ENCODE results near the gene SFN. TPM values are rescaled to one million over a fixed set of nuclear protein-coding genes. Genes with fewer than 3 reads are reported as not detected.
A peak's percentile ranks its signal among the peaks of the same experiment; 100 is the strongest.

Gene SFN
- total and polyA plus RNA-seq, 5 donors from 2014 or later = 1.3 TPM; not detected in 4

DNA sequence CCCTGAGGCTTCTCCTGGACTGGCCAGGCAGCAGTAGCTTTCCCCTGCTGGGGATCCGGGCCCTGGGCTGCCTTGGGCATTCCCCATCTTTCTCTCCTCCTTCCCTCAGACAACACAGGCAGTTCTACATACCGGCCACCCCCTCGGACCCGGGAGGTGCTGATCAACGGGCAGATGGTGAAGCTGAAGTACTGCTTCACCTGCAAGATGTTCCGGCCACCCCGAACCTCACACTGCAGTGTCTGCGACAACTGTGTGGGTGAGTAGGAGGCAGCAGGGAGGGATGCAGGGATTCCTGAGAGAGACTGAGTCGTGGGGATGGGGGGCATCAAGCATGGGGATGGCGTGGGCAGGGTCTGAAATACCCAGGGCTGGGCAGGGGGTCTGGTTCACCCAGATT lies 14.4 kb upstream of the SFN start:
- H3K36me3 Mint-ChIP-seq = peaks cover 40% of the 10 kb centered on the region
- Histone ChIP-seq H3K27me3 (ENCODE audit: control insufficient read depth, insufficient read depth, low read length) (no peaks in the 10 kb centered on the region), H3K27ac (ENCODE audit: insufficient read depth, low read length, poor library complexity, severe bottlenecking) (no peak overlapping the region), H3K9me3 (ENCODE audit: control insufficient read depth in 2 of 2, low read length in 2 of 2) (no peaks in the 10 kb centered on the region), H3K4me3 (ENCODE audit: low read depth, low read length) (no peak overlapping the region), H3K36me3 (ENCODE audit: control insufficient read depth, insufficient read depth, low read length) (peaks cover 68% of the 10 kb centered on the region), H3K4me1 (ENCODE audit: control insufficient read depth, insufficient read depth, low read length, poor library complexity, severe bottlenecking) (peaks cover 2% of the 10 kb centered on the region)
- no peaks in the 10 kb centered on the region for H3K27me3 Mint-ChIP-seq
- H3K27ac Mint-ChIP-seq = no peak overlapping the region
- no peak for ATAC-seq (ENCODE audit: low read depth in 2 of 2)
- no peak for DNase-seq
- no peaks in the 10 kb centered on the region for H3K9me3 Mint-ChIP-seq
- peaks cover 0 to 14% (median 7%) of the 10 kb centered on the region in 4 donors for H3K4me1 Mint-ChIP-seq
- no peak overlapping the region for H3K4me3 Mint-ChIP-seq

DNA sequence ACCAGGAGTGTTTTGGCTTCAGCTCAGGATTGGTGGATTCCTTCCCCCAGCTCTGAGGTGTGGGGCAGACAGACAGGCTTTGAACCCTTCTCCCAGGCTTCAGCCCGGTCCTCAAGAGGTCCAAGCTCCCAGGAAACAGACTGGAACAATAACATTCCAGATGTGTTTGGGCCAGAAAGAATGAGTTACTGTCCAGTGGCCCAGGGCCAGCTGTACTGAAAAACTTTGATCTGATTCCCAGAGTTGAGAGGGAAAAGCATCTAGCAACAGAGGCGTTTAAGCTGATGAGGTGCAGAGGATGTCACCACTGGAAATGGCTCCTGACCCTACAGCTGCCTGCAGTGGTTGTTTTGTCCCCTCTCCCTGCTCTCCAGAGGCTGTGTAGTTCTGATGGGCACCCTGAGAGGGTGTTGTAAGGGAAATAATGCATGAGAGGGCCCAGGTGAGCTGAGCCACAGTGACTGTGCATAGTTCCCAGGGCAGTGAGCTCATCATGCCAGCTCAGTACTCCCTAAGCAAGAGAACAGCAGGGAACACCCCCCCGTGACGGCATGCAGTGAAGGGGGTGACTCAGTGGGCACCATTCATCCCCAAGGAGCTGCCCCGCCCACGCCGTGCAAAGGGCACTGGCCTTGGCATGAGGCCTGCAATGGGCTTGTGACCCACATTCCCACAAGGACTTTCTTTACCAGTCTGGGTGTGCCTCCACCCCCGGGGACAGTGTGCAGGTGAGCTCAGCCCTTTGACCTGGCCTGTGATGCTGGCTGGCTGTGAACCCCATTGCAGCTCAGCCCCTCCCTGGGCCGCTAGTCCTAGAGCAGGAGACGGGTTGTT lies 13.8 kb upstream of the SFN start:
- Histone ChIP-seq H3K27me3 (ENCODE audit: control insufficient read depth, insufficient read depth, low read length) (no peaks in the 10 kb centered on the region), H3K36me3 (ENCODE audit: control insufficient read depth, insufficient read depth, low read length) (peaks cover 72% of the 10 kb centered on the region), H3K9me3 (ENCODE audit: control insufficient read depth in 2 of 2, low read length in 2 of 2) (no peaks in the 10 kb centered on the region), H3K4me3 (ENCODE audit: low read depth, low read length) (no peak overlapping the region), H3K27ac (ENCODE audit: insufficient read depth, low read length, poor library complexity, severe bottlenecking) (no peak overlapping the region), H3K4me1 (ENCODE audit: control insufficient read depth, insufficient read depth, low read length, poor library complexity, severe bottlenecking) (peaks cover 2% of the 10 kb centered on the region)
- Mint-ChIP-seq H3K4me1 (peaks cover 0 to 12% (median 4%) of the 10 kb centered on the region in 4 donors), H3K36me3 (peaks cover 42% of the 10 kb centered on the region), H3K27ac (peak overlapping the region in 1 of 3 donors; percentile 5), H3K4me3 (no peak overlapping the region), H3K27me3 (no peaks in the 10 kb centered on the region), H3K9me3 (no peaks in the 10 kb centered on the region)
- ATAC-seq (ENCODE audit: low read depth in 2 of 2) = no peak
- DNase-seq = no peak

DNA sequence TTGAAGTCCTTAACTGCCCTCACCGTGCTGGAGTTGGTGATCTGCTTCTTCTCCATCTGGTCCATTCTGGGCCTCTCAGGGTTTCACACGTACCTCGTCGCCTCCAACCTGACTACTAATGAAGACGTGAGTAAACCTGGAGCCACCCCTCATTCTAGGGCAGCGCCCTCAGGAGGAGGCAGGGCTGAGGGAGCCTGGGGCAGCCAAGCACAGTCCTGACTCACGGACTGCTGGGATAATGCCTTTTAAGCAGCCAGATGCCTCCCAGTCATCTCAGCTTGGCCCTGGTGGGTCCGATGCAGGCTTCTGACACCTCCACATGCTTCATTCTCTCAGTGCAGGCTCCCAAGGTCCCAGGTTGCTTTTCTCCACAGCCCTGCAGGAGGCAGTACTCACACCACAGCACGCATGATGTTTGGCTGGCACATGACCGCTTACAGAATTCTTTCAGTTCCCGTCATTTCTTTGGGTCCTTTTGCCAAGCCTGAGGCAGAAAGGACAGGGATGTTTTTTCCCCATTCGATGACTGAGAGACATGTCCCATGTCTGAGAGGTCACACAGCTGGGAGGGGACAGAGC lies 11.8 kb upstream of the SFN start:
- peaks cover 89% of the 10 kb centered on the region for H3K36me3 ChIP-seq (ENCODE audit: control insufficient read depth, insufficient read depth, low read length)
- no peaks in the 10 kb centered on the region for H3K27me3 ChIP-seq (ENCODE audit: control insufficient read depth, insufficient read depth, low read length)
- no peak overlapping the region for H3K27ac ChIP-seq (ENCODE audit: insufficient read depth, low read length, poor library complexity, severe bottlenecking)
- no peak overlapping the region for H3K27ac Mint-ChIP-seq
- no peaks in the 10 kb centered on the region for H3K27me3 Mint-ChIP-seq
- DNase-seq (no peak), ATAC-seq (ENCODE audit: low read depth in 2 of 2) (no peak)
- H3K4me3 Mint-ChIP-seq = no peak overlapping the region
- no peaks in the 10 kb centered on the region for H3K4me1 ChIP-seq (ENCODE audit: control insufficient read depth, insufficient read depth, low read length, poor library complexity, severe bottlenecking)
- H3K9me3 Mint-ChIP-seq = no peaks in the 10 kb centered on the region
- peaks cover 45% of the 10 kb centered on the region for H3K36me3 Mint-ChIP-seq
- H3K4me1 Mint-ChIP-seq = peaks cover 0 to 8% (median under 1%) of the 10 kb centered on the region in 4 donors
- no peak overlapping the region for H3K4me3 ChIP-seq (ENCODE audit: low read depth, low read length)
- H3K9me3 ChIP-seq (ENCODE audit: control insufficient read depth in 2 of 2, low read length in 2 of 2) = no peaks in the 10 kb centered on the region

DNA sequence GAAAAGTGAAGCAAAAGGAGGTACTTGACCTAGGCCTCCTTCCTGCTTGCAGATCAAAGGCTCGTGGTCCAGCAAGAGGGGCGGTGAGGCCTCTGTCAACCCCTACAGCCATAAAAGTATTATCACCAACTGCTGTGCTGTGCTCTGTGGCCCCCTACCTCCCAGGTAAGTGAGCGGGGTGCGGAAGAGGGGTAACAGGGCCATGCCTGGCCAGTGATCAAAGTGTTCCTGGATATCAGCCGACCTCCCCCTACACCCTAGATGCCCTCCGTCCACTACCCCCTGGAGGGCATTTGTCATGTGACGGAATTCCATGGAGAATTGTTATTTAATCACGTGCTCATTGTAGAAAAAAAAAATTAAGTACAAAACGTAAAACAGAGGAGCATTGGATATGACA lies 10.2 kb upstream of the SFN start:
- Histone ChIP-seq H3K4me1 (ENCODE audit: control insufficient read depth, insufficient read depth, low read length, poor library complexity, severe bottlenecking) (no peaks in the 10 kb centered on the region), H3K9me3 (ENCODE audit: control insufficient read depth in 2 of 2, low read length in 2 of 2) (no peaks in the 10 kb centered on the region), H3K4me3 (ENCODE audit: low read depth, low read length) (no peak overlapping the region), H3K27ac (ENCODE audit: insufficient read depth, low read length, poor library complexity, severe bottlenecking) (no peak overlapping the region), H3K36me3 (ENCODE audit: control insufficient read depth, insufficient read depth, low read length) (peaks cover 89% of the 10 kb centered on the region), H3K27me3 (ENCODE audit: control insufficient read depth, insufficient read depth, low read length) (no peaks in the 10 kb centered on the region)
- ATAC-seq (ENCODE audit: low read depth in 2 of 2) (no peak), DNase-seq (no peak)
- peaks cover 0 to 2% (median under 1%) of the 10 kb centered on the region in 4 donors for H3K4me1 Mint-ChIP-seq
- no peaks in the 10 kb centered on the region for H3K27me3 Mint-ChIP-seq
- H3K4me3 Mint-ChIP-seq = peak overlapping the region in 1 of 4 donors; percentile 13
- no peaks in the 10 kb centered on the region for H3K9me3 Mint-ChIP-seq
- no peak overlapping the region for H3K27ac Mint-ChIP-seq
- H3K36me3 Mint-ChIP-seq = peaks cover 42% of the 10 kb centered on the region

DNA sequence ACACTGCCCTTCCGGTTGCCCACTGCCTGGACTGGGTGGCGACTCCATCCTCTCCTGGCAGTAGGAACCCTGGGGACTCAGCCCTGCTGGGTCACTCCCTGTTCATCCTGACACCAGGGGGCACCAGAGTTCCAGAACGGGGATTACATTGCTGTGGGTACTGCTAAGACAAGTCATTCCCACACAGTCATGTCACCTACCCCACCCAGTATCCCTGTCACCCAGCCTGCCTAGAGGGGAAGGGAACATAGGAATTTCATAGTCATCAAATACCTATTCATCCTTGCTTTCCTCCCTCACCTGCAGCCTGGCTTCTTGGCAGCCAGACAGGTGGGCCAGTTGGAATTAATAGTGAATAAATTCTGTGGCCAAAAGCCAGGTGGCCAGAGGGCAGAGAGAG lies 9.8 kb upstream of the SFN start:
- Histone ChIP-seq H3K9me3 (ENCODE audit: control insufficient read depth in 2 of 2, low read length in 2 of 2) (no peaks in the 10 kb centered on the region), H3K27ac (ENCODE audit: insufficient read depth, low read length, poor library complexity, severe bottlenecking) (no peak overlapping the region), H3K27me3 (ENCODE audit: control insufficient read depth, insufficient read depth, low read length) (no peaks in the 10 kb centered on the region), H3K4me1 (ENCODE audit: control insufficient read depth, insufficient read depth, low read length, poor library complexity, severe bottlenecking) (no peaks in the 10 kb centered on the region), H3K4me3 (ENCODE audit: low read depth, low read length) (no peak overlapping the region), H3K36me3 (ENCODE audit: control insufficient read depth, insufficient read depth, low read length) (peaks cover 88% of the 10 kb centered on the region)
- H3K27me3 Mint-ChIP-seq = no peaks in the 10 kb centered on the region
- peak overlapping the region in 1 of 4 donors; percentile 13 for H3K4me3 Mint-ChIP-seq
- DNase-seq = peak; percentile 67 to 75 (median 72)
- H3K36me3 Mint-ChIP-seq = peaks cover 39% of the 10 kb centered on the region
- peak overlapping the region in 2 of 3 donors; percentile 43 to 55 for H3K27ac Mint-ChIP-seq
- no peaks in the 10 kb centered on the region for H3K9me3 Mint-ChIP-seq
- peak; percentile 77 for ATAC-seq (ENCODE audit: low read depth in 2 of 2)
- H3K4me1 Mint-ChIP-seq = peaks cover 0 to 2% (median 0%) of the 10 kb centered on the region in 4 donors

DNA sequence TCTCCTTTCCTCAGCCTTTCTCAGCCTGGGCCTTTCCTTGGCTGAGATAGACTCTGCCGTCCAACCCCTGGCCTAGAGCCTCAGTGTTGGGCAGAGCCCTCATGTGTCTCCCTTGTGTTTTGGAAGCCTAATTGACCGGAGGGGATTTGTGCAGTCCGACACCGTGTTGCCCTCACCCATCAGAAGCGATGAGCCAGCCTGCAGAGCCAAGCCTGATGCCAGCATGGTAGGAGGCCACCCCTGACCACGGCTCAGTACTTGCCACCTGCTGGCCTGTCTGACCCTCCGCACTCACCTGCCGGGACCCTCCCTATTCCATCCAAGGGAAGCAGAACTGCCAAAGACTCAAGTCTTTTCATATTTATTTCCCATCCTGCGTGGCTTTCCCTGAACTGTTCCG lies 9.3 kb upstream of the SFN start:
- Mint-ChIP-seq H3K27ac (peak overlapping the region in 1 of 3 donors; percentile 43), H3K4me3 (no peak overlapping the region), H3K27me3 (no peaks in the 10 kb centered on the region), H3K9me3 (no peaks in the 10 kb centered on the region), H3K36me3 (peaks cover 36% of the 10 kb centered on the region), H3K4me1 (peaks cover 0 to 2% (median 0%) of the 10 kb centered on the region in 4 donors)
- ATAC-seq (ENCODE audit: low read depth in 2 of 2) (no peak), DNase-seq (no peak)
- H3K27me3 ChIP-seq (ENCODE audit: control insufficient read depth, insufficient read depth, low read length) = no peaks in the 10 kb centered on the region
- H3K36me3 ChIP-seq (ENCODE audit: control insufficient read depth, insufficient read depth, low read length) = peaks cover 83% of the 10 kb centered on the region
- no peak overlapping the region for H3K27ac ChIP-seq (ENCODE audit: insufficient read depth, low read length, poor library complexity, severe bottlenecking)
- H3K9me3 ChIP-seq (ENCODE audit: control insufficient read depth in 2 of 2, low read length in 2 of 2) = no peaks in the 10 kb centered on the region
- H3K4me1 ChIP-seq (ENCODE audit: control insufficient read depth, insufficient read depth, low read length, poor library complexity, severe bottlenecking) = no peaks in the 10 kb centered on the region
- no peak overlapping the region for H3K4me3 ChIP-seq (ENCODE audit: low read depth, low read length)

DNA sequence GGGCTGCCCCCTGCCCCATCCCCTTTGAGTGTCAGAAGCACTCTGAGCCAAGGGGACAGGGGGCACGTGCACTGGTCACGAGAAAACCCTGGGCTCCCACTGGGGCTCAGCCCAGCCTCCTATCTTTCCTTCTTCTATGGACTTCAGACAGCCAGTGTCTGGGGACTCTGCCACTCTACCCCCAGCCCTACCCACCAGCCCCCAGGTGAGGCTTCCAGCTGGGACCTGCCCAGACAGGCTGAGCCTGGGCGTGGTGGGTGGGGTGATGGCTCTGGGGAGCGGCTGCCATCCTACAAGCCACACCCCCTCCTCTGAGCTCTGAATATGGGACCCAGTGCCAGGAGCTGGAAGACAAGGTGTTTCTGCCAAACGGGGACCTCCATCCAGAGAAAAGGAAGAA lies 8.0 kb upstream of the SFN start:
- ATAC-seq (ENCODE audit: low read depth in 2 of 2) = no peak
- Histone ChIP-seq H3K27me3 (ENCODE audit: control insufficient read depth, insufficient read depth, low read length) (no peaks in the 10 kb centered on the region), H3K36me3 (ENCODE audit: control insufficient read depth, insufficient read depth, low read length) (peaks cover 70% of the 10 kb centered on the region), H3K4me3 (ENCODE audit: low read depth, low read length) (no peak overlapping the region), H3K4me1 (ENCODE audit: control insufficient read depth, insufficient read depth, low read length, poor library complexity, severe bottlenecking) (no peaks in the 10 kb centered on the region), H3K9me3 (ENCODE audit: control insufficient read depth in 2 of 2, low read length in 2 of 2) (no peaks in the 10 kb centered on the region), H3K27ac (ENCODE audit: insufficient read depth, low read length, poor library complexity, severe bottlenecking) (no peak overlapping the region)
- Mint-ChIP-seq H3K4me1 (peaks cover 0 to 2% (median 0%) of the 10 kb centered on the region in 4 donors), H3K27ac (no peak overlapping the region), H3K27me3 (no peaks in the 10 kb centered on the region), H3K4me3 (no peak overlapping the region), H3K36me3 (peaks cover 33% of the 10 kb centered on the region), H3K9me3 (no peaks in the 10 kb centered on the region)
- DNase-seq = no peak
